ENCODE results near the gene CMTM4. TPM values are rescaled to one million over a fixed set of nuclear protein-coding genes. Genes with fewer than 3 reads are reported as not detected.

Gene CMTM4
- total and polyA plus RNA-seq, 2 of the 8 experiments (the other 6 are each of a cell fraction or from before 2014, with no cell fraction given) = 35.3 to 51.7 TPM

GRCh38 chr16:66569827-66570405, 126.6 kb downstream of the CMTM4 start (continued):
- TF ChIP-seq CHD7 (IDR thresholded peaks at IDR 0.05; ENCODE audit: insufficient replicate concordance, low read length) = no peak
- TF ChIP-seq SAP30 (IDR thresholded peaks at IDR 0.05; ENCODE audit: insufficient read depth, insufficient replicate concordance, low read length) = no peak
- no peak for TF ChIP-seq POLR2AphosphoS5 (IDR thresholded peaks at IDR 0.05; ENCODE audit: low read depth, low read length)
- no peak for TF ChIP-seq HDAC6 (IDR thresholded peaks at IDR 0.05; ENCODE audit: low read depth, low read length)
- no peak for TF ChIP-seq JUND (IDR thresholded peaks at IDR 0.05; ENCODE audit: low read length)
- no peak for TF ChIP-seq EGR1 (IDR thresholded peaks at IDR 0.05; ENCODE audit: borderline replicate concordance, low read depth, low read length)
- TF ChIP-seq TBP (IDR thresholded peaks at IDR 0.05; ENCODE audit: low read depth, low read length) = no peak
- no peak for TF ChIP-seq CBX8 (IDR thresholded peaks at IDR 0.05; ENCODE audit: borderline replicate concordance, low read depth, low read length)

All from H1 (cell line).